GM19395 (cell line): ENCODE results near the gene UPF1.

Experiments used
- ATAC-seq: cut with Tn5 transposase; IDR thresholded peaks from one replicate; pipeline ENCODE4 v1.9.1; 2021; ENCODE audit warnings: mild to moderate bottlenecking, moderate library complexity; ENCODE audit not compliant: unreplicated experiment

UPF1 gene

DNA sequence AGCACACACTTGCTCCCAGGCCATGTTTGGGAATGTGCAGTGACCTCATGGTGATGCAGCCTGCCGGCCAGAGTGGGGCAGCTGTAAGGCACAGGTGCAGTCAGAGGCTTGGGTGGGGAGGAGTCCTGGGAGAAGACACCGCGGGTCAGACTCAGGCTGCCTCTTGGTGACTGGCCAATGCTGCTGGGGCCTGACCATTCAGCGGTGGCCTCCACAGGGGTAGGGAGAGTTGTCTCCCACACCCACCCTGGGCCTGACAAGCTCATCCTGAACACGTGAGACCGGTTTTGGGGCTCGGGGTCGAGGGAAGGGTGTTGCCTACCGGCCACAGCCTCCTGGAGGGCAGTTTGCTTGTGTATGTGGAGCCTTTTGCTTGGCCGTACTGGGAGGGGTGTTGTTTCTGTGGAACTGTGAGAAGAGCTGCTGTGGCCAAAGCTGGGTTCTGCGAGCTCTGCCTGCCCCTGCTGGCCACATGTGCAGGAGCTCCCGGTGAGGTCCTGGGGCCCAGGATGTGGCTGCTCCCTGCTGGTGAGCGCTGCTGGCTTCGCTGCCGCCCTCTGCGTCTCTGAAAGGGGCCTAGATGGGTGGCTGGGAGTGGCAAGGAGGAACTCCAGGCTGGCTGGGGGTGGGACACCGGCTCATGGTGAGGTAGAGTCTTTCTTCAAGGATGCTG lies 22.1 kb downstream of the UPF1 start:
- ATAC-seq: no peak

DNA sequence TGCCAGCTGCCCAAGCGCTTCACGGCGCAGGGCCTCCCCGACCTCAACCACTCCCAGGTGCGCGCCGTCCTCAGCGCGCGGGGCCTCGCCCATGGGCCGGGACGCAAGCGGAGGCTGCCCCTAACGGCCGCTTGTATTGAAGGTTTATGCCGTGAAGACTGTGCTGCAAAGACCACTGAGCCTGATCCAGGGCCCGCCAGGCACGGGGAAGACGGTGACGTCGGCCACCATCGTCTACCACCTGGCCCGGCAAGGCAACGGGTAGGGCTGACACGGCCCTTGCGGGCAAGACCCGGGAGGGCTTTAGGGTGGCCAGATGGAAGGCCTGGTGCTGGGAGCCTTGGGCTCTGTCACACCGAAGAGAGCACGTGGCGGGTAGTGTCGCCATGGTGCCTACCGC lies 23.2 kb downstream of the UPF1 start:
- no peak for ATAC-seq

DNA sequence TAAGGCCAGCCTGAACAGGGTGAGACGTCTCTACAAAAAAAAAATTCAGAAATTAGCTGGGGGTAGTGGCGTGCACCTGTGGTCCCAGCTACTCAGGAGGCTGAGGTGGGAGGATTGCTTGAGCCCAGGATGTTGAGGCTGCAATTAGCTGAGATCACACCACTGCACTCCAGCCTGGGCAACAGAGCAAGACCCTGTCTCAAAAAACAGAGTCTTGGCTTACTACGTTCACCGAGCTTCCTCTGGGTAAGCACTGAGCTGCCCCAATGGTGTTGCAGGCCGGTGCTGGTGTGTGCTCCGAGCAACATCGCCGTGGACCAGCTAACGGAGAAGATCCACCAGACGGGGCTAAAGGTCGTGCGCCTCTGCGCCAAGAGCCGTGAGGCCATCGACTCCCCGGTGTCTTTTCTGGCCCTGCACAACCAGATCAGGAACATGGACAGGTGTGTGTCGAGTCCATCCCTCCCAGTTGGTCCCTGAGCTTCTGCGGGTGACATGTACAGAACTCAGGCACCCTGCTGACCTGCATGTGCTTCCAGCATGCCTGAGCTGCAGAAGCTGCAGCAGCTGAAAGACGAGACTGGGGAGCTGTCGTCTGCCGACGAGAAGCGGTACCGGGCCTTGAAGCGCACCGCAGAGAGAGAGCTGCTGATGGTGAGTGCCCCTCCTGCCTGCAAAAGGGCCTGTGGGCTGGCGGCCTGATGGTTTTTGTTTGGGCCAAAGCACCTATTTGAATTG lies 24.1 kb downstream of the UPF1 start:
- ATAC-seq: no peak

DNA sequence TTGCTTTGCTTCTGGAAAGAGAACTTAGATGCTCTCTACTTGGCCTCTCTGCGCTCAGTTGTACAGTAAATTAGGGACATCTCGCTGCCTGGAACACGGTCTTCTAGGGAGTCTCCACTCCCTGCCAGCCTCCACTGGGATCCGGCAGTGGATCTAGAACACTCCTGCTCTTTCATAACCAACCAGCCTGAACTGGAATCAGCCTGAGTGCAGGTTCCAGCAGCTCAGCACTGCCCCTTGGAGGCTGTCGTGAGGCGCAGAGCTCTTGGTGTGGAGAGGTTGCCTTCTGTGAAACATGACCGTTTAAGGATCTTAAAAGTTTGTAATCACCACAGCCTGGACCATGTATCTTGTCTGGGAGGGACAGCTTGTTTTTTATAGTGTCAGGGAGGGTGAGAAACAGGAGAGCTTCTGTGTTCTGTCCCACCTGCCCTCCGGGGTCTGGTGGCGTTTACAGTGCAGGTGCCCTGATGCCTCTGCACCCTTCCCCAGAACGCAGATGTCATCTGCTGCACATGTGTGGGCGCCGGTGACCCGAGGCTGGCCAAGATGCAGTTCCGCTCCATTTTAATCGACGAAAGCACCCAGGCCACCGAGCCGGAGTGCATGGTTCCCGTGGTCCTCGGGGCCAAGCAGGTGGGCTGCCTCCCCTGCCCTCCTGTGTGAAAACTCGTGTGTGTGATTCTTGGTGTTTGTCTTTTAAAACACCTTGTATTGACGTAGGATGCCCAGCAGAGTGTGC lies 24.8 kb downstream of the UPF1 start:
- ATAC-seq: no peak

DNA sequence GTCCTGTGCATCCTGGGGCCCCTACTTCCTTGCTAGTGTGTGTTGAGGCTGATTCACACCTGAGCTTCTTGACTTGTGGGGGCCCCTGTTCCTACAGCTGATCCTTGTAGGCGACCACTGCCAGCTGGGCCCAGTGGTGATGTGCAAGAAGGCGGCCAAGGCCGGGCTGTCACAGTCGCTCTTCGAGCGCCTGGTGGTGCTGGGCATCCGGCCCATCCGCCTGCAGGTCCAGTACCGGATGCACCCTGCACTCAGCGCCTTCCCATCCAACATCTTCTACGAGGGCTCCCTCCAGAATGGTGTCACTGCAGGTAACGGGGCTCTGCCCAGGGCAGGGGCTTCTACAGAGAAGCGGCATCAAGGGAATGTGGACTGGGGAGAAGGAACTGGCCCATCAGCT lies 25.5 kb downstream of the UPF1 start:
- ATAC-seq: no peak

DNA sequence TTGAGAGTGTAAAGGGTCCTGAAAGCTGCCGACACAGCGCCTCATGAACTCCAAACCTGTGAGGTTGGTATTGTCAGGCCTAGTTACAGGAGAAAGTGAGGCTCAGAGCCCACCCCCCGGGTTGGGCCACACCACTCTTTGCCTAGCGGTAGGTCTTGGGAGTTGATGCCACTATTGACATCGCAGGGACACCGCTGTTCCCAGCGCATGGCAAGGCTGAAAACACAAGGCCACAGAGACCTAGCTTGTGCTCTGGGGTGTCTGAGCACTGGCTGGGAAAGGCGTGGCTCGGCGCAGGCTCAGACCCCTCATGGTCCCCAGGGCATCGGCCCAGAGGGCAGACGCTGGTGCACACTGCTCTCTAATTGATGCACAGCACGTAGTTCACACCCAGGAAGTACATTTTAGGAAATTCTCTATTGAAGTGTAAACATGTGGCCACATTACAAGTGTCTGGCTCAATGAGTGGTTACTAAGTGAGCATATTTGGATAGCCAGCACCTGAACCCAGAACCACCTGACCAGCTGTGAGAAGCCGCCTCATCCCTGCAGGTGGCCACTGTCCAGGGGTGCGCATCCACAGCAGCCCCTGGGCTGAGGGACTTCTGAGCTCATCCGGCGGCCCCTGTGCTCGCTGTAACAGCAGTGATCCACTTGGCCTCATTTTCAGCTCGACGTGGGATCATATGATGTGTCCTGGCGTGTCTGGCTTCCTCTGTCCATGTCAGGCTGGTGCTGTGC lies 27.3 kb downstream of the UPF1 start:
- ATAC-seq: no peak

DNA sequence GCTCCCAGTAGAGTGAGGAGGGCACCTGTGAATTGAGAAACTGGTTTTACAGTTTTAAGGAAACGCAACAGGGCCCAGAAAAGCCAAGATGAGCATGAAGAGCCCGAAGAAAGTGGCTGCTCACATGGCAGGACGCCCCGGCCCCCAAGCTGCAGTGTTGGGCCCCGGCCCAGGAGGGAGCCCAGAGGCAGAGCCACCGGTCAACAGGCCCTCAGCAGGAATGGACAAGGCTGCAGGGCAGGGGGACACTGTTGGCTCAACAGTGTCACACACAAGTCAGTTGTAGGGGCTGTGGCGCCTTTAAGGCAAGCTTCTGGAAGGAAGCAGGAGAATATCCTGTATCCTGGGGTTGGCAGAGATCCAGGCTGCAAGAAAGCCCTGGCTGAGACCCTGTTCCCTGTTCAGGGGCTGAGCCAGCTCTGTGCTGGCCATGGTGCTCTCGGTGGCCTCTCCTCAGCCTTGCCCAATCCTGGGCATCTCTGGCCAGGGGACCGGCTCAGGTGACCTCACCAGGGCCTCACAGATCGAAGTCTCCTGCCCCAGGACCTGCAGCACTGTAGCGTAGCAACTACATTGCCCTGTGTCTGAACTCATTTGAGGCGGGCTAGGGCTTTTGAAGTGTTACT lies 28.0 kb downstream of the UPF1 start:
- ATAC-seq: no peak

DNA sequence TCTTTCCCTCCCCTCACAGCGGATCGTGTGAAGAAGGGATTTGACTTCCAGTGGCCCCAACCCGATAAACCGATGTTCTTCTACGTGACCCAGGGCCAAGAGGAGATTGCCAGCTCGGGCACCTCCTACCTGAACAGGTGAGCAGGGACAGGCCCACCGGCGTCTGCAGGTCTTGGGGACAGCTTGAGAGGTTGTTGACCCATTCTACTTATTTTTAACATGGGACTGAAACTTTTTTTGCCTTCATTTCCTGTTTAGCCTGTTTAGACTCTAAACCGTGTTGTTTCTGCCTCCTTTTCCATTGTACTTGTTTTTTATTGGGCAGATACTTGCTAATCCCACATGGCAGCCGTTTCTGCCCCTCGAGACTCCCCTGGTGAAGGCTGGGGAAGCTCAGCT lies 28.5 kb downstream of the UPF1 start:
- no peak for ATAC-seq

DNA sequence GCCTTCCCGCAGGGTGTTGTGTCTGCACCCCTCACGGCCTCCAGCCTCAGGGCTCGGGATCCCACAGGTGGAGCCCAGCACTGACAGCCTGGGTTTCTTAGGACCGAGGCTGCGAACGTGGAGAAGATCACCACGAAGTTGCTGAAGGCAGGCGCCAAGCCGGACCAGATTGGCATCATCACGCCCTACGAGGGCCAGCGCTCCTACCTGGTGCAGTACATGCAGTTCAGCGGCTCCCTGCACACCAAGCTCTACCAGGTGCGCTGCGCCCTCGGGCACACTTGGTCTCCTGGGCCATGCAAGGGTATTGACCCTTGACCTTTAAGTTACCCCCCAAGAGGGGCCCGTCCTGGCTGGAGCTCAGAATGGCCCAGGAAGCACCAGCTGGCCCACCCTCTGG lies 29.0 kb downstream of the UPF1 start:
- no peak for ATAC-seq

DNA sequence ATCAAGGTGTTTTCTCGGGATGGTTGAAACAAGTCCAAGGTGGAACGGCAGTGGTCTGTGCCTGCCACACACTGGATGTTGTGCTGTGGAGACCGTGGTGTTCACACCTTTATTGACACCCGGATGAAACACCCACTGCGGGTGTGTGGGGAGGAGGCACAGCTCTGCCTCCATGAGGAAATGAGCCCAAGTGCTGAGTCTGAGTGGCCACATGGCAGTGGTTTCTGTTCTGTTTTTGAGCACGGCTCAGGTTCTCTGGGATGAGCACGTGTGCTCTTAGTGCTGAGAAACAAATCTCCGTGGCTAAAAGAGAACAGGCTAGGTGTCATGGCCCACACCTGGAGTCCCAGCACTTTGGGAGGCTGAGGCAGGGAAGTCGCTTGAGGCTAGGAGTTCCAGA lies 29.5 kb downstream of the UPF1 start:
- ATAC-seq: no peak

DNA sequence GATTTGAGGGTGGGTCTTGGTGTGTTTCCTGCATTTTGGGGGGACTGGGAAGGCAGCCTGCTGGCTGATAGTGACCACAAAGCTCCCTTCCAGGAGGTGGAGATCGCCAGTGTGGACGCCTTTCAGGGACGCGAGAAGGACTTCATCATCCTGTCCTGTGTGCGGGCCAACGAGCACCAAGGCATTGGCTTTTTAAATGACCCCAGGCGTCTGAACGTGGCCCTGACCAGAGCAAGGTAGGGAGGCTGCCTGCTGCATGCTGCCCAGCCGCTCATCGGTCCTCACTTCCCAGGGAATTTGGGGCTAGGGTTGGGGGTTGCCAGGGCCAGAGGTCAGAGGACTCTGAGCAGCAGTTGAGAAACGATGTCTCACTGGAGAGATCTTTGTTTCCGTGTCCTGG lies 30.2 kb downstream of the UPF1 start:
- no peak for ATAC-seq

DNA sequence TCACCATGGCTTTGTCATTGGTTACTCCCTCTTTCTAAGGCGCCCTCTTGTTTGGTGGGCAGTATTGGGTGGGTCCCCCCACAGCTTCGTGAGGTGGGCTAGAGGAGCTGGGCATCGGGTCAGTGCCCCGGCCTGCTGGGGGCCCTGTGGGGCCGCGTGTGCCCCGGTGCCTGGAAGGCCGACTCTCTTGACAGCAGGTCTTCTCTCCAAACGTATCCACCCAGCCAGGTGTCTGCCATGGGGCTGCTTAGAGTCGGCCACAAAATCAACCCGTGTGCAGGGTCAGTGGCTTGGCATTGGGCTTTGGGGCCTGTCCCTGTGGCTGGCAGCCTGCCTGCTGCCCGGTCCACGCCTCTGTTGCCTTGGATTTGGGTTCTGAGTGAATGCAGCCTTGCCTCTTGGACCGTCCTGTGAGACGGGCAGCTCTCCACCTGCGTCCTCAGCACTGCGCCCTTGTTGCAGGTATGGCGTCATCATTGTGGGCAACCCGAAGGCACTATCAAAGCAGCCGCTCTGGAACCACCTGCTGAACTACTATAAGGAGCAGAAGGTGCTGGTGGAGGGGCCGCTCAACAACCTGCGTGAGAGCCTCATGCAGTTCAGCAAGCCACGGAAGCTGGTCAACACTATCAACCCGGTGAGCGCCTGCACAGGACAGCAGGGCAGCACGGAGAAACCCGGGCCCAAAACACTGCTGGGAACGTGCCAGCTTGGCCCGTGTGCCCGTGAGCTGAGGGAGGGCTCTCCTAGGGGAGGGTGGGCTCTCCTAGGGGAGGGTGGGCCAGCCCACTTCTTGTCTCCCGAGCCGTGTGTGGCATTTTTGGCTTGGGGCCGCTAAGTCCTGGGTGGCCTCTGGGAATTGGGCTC lies 31.4 kb downstream of the UPF1 start:
- ATAC-seq: no peak

DNA sequence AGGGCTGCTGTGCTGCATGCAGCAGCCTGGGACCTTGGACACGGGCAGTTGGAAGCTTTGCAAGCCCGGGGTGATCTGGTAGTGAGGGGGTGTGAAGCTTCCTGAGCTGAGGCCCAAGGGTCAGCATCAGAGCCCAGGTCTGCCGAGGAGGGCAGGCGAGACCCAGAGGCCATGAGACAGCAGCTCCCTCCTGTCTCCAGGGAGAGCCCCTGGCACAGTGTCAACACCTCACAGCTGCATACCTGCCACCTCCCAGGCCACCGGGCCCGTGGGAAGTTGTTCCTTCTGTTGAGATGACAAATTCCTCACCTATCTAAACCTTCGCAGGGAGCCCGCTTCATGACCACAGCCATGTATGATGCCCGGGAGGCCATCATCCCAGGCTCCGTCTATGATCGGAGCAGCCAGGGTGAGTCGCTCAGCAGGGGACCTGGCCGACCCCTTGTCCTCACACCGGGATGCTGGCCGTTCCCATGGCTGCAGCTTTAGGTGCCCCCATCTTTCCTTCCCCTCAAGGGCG lies 32.1 kb downstream of the UPF1 start:
- ATAC-seq: no peak

DNA sequence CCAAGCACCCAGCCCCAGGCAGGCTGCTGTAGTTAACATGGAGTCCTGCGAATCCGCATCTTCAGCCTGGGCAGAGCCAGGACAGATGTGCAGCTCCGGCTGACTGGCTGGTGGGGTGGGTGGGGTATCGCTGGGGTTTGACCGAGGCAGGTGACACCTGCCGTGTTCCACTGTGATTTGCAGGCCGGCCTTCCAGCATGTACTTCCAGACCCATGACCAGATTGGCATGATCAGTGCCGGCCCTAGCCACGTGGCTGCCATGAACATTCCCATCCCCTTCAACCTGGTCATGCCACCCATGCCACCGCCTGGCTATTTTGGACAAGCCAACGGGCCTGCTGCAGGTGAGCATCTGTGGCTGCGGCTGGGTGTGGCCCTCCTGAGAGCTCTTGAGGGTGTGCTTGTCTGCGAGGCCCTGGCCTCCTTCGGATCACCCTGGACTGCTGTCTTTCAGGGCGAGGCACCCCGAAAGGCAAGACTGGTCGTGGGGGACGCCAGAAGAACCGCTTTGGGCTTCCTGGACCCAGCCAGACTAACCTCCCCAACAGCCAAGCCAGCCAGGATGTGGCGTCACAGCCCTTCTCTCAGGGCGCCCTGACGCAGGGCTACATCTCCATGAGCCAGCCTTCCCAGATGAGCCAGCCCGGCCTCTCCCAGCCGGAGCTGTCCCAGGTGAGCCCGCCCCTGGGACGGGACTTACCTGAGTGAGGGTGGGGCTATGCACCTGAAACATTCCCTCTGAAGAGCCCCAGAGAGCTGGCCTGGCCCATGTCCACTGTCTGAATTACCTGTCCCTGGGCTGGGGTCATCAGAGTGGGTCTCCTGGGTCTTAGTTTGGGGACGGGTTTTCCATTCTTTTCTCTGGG lies 33.6 kb downstream of the UPF1 start:
- ATAC-seq: no peak

DNA sequence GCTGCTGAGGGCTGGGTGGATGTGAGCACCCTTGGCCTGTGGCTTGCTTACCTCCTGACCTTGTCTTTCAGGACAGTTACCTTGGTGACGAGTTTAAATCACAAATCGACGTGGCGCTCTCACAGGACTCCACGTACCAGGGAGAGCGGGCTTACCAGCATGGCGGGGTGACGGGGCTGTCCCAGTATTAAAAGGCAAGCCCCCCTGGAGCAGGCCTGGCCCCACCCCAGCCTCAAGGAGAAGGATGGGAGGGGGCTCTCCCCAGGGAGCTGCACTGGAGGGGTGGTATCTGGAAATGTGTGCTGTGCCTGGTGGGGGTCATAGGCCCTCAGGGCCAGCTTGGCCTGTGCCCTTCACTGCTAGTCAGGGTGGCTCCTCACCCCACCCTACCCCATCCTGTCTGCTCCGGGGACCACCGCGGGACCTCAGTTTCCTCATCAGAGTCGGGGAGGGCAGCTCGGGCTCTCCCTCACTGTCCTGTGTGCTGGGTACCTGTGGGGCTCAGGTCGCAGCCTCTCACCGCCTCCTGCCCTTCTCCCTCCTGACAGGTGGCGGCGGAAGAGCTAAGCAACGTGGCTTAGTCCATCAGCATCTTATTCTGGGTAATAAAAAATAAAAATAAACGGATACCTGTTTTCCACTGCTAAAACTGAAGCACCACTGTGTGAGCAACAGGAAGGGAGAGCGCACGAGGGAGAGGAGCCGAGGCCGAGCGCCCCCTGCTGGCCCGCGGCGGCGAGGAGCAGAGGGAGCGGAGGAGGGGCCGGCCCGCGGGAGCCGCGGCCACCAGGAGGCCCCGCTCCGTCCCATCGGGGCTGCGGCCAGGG lies 34.4 kb downstream of the UPF1 start:
- no peak for ATAC-seq

DNA sequence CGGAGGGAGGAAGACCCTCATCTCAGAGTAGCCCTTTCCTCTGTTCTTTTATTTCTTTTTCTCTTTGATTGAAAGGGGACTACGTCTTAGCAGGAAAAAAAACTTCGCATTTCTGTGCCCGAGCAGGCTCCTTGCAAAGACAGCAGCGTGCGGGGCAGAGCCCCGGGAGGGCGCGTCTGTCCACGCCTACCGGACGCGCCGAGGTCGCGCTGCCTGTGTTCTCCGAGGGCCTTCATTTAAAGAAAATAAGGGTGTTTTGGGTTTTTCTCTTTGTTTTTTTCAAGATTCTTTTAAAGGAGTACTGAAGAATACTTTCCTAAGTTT lies 35.0 kb downstream of the UPF1 start:
- no peak for ATAC-seq

DNA sequence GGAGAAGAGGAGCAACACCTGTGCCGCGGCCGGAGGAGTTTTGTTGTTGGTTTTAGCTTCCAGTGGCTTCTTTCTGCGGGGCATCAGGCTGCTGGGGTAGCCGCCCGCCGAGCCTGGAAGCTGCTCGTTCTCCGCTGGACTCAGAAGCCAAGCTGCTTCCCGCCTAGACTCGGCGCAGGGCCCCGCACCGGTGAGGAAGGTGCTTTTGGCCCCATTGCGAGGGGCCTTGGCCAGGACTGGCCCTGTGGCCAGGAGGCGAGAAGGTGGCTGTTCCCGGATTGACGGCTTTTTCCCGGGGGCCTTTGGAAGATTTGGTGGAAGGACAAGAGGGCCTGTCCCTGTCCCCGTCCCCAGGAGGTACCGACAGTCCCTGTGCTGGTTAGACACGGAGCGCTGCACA lies 35.4 kb downstream of the UPF1 start:
- ATAC-seq: no peak

DNA sequence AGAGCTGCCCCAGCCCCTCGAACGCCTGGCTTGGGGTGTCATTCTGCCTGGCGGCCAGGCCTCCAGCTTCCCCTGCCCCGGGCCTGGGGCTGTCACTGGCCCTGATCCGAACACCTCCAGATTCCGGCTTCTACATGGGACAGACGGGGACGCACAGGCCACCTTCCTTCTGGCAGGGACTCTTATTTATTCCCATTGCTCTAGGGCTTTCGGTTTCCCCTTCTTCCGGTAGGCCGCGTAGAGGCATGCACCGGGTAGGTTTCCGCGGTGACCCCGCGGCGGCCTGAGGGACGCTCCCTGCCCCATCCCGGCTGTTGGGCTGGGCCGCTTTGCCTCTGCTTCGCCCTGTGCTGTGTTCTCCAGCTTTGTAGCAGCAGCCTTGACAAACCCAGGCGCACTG lies 36.0 kb downstream of the UPF1 start:
- no peak for ATAC-seq
